K562 (cell line): ENCODE results near the gene ZNF775. TPM values are rescaled to one million over a fixed set of nuclear protein-coding genes. Genes with fewer than 3 reads are reported as not detected.
A peak's percentile ranks its signal among the peaks of the same experiment; 100 is the strongest.

Source experiments
- ATAC-seq: fragments of 200-7000 bp; cut with Tn5 transposase; 3 replicates; pipeline ENCODE4 v1.9.1; 2020; ENCODE audit warnings: moderate library complexity
- BruUV-seq: library from RNA; stranded (reverse); fragments of 400-500 nt; replicated peaks from 2 replicates; lab custom pipeline; 2021; lab: Mats Ljungman, UMichigan
- CTCF ChIA-PET: fragments of 300-600 bp; formaldehyde crosslinking; extraction: SDS; loops from one replicate; lab custom pipeline; 2021; ENCODE audit warnings: low intra/inter-chr PET ratio; lab: Yijun Ruan, JAX
- POLR2A ChIA-PET: fragments of 300-600, 350-650 bp; sonication (Branson Sonifier 250); formaldehyde crosslinking; extraction: SDS; loops from one replicate; lab custom pipeline; 2021; ENCODE audit warnings: antibody characterized with exemption, inconsistent platforms; lab: Yijun Ruan, JAX
- DNase-seq, 4 experiments: peaks; one replicate each; pipeline versions ENCODE4 v3.0.0 to v3.0.0-alpha.2; 2011 to 2018; ENCODE audit warnings: low spot score in 3 of 4, mixed read lengths in 3 of 4; ENCODE audit errors: extremely low read depth in 1 of 4
- FAIRE-seq: peaks from 2 replicates; lab custom pipeline; 2011; peaks lifted over from hg19 to GRCh38; lab: Jason Lieb, UNC
- H2AFZ ChIP-seq: 2 replicates; pipeline ENCODE4 v1.6.0; 2011; ENCODE audit warnings: low read depth, low read length, control low read depth, inconsistent platforms
- H3K27ac ChIP-seq: fragments of 200-600 bp; 3 replicates; pipeline ENCODE4 v1.8.0; 2011; ENCODE audit warnings: low read depth, mild to moderate bottlenecking, control low read depth, inconsistent platforms, low read length, moderate library complexity, mixed read lengths; ENCODE audit errors: extremely low read depth
- H3K27me3 ChIP-seq, 2 experiments: fragments of 300-600 bp in 1 of 2; 2 replicates in 1 of 2; 3 replicates in 1 of 2; pipeline versions ENCODE4 v1.6.0 to v1.8.0; 2011; ENCODE audit warnings: inconsistent platforms in 2 of 2, low read length in 2 of 2, mild to moderate bottlenecking in 1 of 2, mixed read lengths in 1 of 2, moderate library complexity in 1 of 2; ENCODE audit not compliant: control insufficient read depth in 2 of 2, insufficient read depth in 2 of 2
- H3K36me3 ChIP-seq: fragments of 300-600 bp; 3 replicates; pipeline ENCODE4 v1.8.0; 2011; ENCODE audit warnings: mild to moderate bottlenecking, low read length, inconsistent platforms; ENCODE audit not compliant: control insufficient read depth, insufficient read depth
- H3K4me1 ChIP-seq, 2 experiments: fragments of 200-600 bp in 1 of 2; replicated peaks in 1 of 2; 2 replicates in 1 of 2; 3 replicates in 1 of 2; pipeline versions ENCODE4 v1.5.1 to v1.8.0; 2011; ENCODE audit warnings: inconsistent platforms in 2 of 2, low read length in 2 of 2, mild to moderate bottlenecking in 1 of 2, mixed read lengths in 1 of 2, moderate library complexity in 1 of 2; ENCODE audit not compliant: control insufficient read depth in 2 of 2, insufficient read depth in 2 of 2
- H3K4me2 ChIP-seq: 2 replicates; pipeline ENCODE4 v1.6.1; 2011; ENCODE audit warnings: low read length, control low read depth, inconsistent platforms, mixed read lengths; ENCODE audit not compliant: insufficient read depth
- H3K4me3 ChIP-seq: fragments of 200-600 bp; sonication (generic), shearing (Covaris generic); 2 replicates; pipeline ENCODE4 v1.5.1; 2016; ENCODE audit warnings: control low read depth, inconsistent platforms
- H3K79me2 ChIP-seq: fragments of 200-600 bp; 3 replicates; pipeline ENCODE4 v1.8.0; 2011; ENCODE audit warnings: low read length, inconsistent platforms; ENCODE audit not compliant: control insufficient read depth, insufficient read depth
- H3K9ac ChIP-seq, 2 experiments: 2 replicates each; pipeline versions ENCODE4 v1.6.0 to v1.6.1; 2011; ENCODE audit warnings: low read depth in 2 of 2, low read length in 2 of 2, control low read depth in 1 of 2, inconsistent platforms in 1 of 2, mild to moderate bottlenecking in 1 of 2, mixed read lengths in 1 of 2; ENCODE audit not compliant: insufficient read depth in 1 of 2
- H3K9me1 ChIP-seq: one replicate; pipeline ENCODE4 v1.6.0; 2011; ENCODE audit warnings: inconsistent platforms, mild to moderate bottlenecking, low read length, moderate library complexity; ENCODE audit not compliant: control insufficient read depth, insufficient read depth
- H3K9me3 ChIP-seq: replicated peaks from 2 replicates; pipeline ENCODE4 v1.5.1; 2011; ENCODE audit warnings: low read depth, low read length, inconsistent platforms; ENCODE audit not compliant: control insufficient read depth, insufficient read depth
- H4K20me1 ChIP-seq: replicated peaks from 2 replicates; pipeline ENCODE4 v1.6.1; 2011; ENCODE audit warnings: low read length, inconsistent platforms, mixed read lengths; ENCODE audit not compliant: control insufficient read depth, insufficient read depth
- HSF4 ChIP-seq: fragments of 250-450 bp; sonication (Bioruptor Pico); IDR thresholded peaks from 2 replicates; pipeline ENCODE4 v2.1.2; 2022; ENCODE audit warnings: mild to moderate bottlenecking, moderate library complexity, borderline replicate concordance
- JUNB ChIP-seq: fragments of 450-650 bp; formaldehyde crosslinking; conservative IDR thresholded peaks from 2 replicates; pipeline ENCODE4 v1.4.0; 2020; ENCODE audit warnings: mild to moderate bottlenecking
- POLR3G ChIP-seq: IDR thresholded peaks from 2 replicates; pipeline ENCODE4 v1.6.1; 2011; ENCODE audit not compliant: insufficient read length, insufficient replicate concordance; ENCODE audit errors: extremely low read depth
- WGBS: fragments of 100-300 bp; shearing (Covaris generic); methylation state at CpG from one replicate; pipeline ENCODE4 v1.1.6; 2016; ENCODE audit warnings: low coverage, mixed read lengths; ENCODE audit not compliant: insufficient coverage; ENCODE audit errors: missing lambda C conversion rate; 5-methylcytosine and 5-hydroxymethylcytosine counted together
- in situ Hi-C: fragments of 300-500 bp; cut with MboI; formaldehyde crosslinking; loops from 4 replicates; pipeline ENCODE4 v1.15.0; 2018; ENCODE audit warnings: inconsistent platforms, mixed read lengths
- intact Hi-C: fragments of 100-400 bp; cut with micrococcal nuclease; formaldehyde crosslinking; loops from 2 replicates; pipeline ENCODE4 v1.14.2; 2022
- polyA plus RNA-seq, 8 experiments: library from polyadenylated mRNA; depleted of rRNA in 4 of 8; stranded (reverse) in 5 of 8; unstranded in 3 of 8; fragments of >200 nt; fragmentation: Nextera tagmentation in 2 of 8; fragmentation: Illumina TruSeq in 1 of 8; extraction: Ambion mirVana in 2 of 8; extraction: Trizol in 1 of 8; gene quantifications; 2 replicates each; pipeline versions ENCODE4 v1.2.1 to v1.2.3, GENCODE V29; 2011 to 2014; ENCODE audit warnings: inconsistent platforms in 1 of 8, missing spikeins in 1 of 8
- total RNA-seq, 7 experiments: library from RNA; depleted of rRNA in 6 of 7; stranded (reverse); fragments of >200 nt in 6 of 7; fragmentation: Illumina TruSeq in 2 of 7; extraction: Trizol in 2 of 7; gene quantifications; 2 replicates each; pipeline versions ENCODE4 v1.2.1 to v1.2.3, GENCODE V29; 2011 to 2021; ENCODE audit warnings: low replicate concordance in 1 of 7
- TF ChIP-seq, protein P1 (sequence below), 2 experiments: fragments of 450-650 bp in 1 of 2; sonication (generic) in 1 of 2; formaldehyde crosslinking in 1 of 2; IDR thresholded peaks; 2 replicates each; pipeline versions ENCODE4 v1.7.1 to v1.9.0; 2016 to 2022; ENCODE audit warnings: inconsistent platforms in 1 of 2, mild to moderate bottlenecking in 1 of 2, missing genetic modification reagents in 1 of 2
- TF ChIP-seq, protein P2 (sequence below), 3 experiments: IDR thresholded peaks in 2 of 3; conservative IDR thresholded peaks in 1 of 3; 2 replicates each; pipeline ENCODE4 v1.5.1; 2011 to 2012; ENCODE audit warnings: low read length in 3 of 3, mild to moderate bottlenecking in 3 of 3, control low read depth in 2 of 3, improper control_type of control experiment in 1 of 3, inconsistent platforms in 1 of 3, low read depth in 1 of 3, mixed read lengths in 1 of 3, moderate library complexity in 1 of 3; ENCODE audit not compliant: insufficient read depth in 2 of 3
- TF ChIP-seq, protein P3 (sequence below): fragments of 450-650 bp; IDR thresholded peaks from 2 replicates; pipeline ENCODE4 v1.6.1; 2018; ENCODE audit warnings: mild to moderate bottlenecking, low read depth; ENCODE audit not compliant: partially characterized antibody

ZNF775 gene
- total and polyA plus RNA-seq, 9 of the 15 experiments (the other 6 are each of a cell fraction or from before 2014, with no cell fraction given), result 0.04 to 18.7 (median 4.9) TPM

DNA sequence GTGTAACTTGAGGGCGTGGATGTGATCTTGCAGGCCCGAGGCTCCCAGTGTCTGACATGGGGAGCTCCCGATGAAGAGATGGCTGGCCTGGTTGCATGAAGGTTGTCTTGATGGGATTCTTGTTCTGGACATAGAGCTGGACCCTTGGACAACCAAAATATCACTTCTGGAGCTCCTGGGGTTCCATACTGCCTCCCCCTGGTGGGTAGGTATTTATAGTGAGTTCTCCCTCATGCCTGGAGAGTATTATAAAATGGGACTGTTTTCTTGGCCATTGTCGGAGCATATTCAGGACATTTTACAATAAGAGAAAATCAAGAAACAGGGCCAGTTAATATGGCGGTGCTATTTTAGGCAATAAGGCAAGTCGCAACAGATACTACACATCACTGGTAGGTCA, 38.7 kb downstream of the ZNF775 start:
- H2AFZ ChIP-seq, result 0 out of 2 replicates have a peak overlapping the region, but pooled peaks have one; percentile 3
- BruUV-seq, result no TSS peak
- no peaks in the 10 kb centered on the region for H3K27me3 ChIP-seq
- H3K9me1 ChIP-seq, result no peaks in the 10 kb centered on the region
- ChIA-PET POLR2A (interaction anchor here (0.7 to 1.5 kb wide), 6 partner anchors 9 to 105 kb away, joined by 3 to 5 read pairs (median 5); no protein-coding TSS in a partner anchor), CTCF (interaction anchor here (1.2 kb wide), 1 partner anchor 60 kb away, joined by 4 read pairs; no protein-coding TSS in a partner anchor)
- H3K4me3 ChIP-seq, result no peak overlapping the region
- no peak overlapping the region for H3K9ac ChIP-seq
- no peak overlapping the region for H3K4me2 ChIP-seq
- H3K36me3 ChIP-seq, result no peaks in the 10 kb centered on the region
- intact Hi-C loops (no loop called here), in situ Hi-C loops (no loop called here)
- no peak overlapping the region for H3K27ac ChIP-seq
- FAIRE-seq (peak; percentile 79), DNase-seq (peak; percentile 38 to 56 (median 48)), ATAC-seq (peak; percentile 46)
- no peaks in the 10 kb centered on the region for H3K79me2 ChIP-seq
- no peaks in the 10 kb centered on the region for H4K20me1 ChIP-seq
- no peaks in the 10 kb centered on the region for H3K9me3 ChIP-seq
- H3K4me1 ChIP-seq, result peaks cover 7% of the 10 kb centered on the region in 2 experiments; a peak in 3 of 5 replicates
- WGBS, result 65% methylated on average over 6 of the region's 6 CpGs
- no peak for TF ChIP-seq JUNB (CRISPR knock-in tag)
- TF ChIP-seq, protein P1, sequence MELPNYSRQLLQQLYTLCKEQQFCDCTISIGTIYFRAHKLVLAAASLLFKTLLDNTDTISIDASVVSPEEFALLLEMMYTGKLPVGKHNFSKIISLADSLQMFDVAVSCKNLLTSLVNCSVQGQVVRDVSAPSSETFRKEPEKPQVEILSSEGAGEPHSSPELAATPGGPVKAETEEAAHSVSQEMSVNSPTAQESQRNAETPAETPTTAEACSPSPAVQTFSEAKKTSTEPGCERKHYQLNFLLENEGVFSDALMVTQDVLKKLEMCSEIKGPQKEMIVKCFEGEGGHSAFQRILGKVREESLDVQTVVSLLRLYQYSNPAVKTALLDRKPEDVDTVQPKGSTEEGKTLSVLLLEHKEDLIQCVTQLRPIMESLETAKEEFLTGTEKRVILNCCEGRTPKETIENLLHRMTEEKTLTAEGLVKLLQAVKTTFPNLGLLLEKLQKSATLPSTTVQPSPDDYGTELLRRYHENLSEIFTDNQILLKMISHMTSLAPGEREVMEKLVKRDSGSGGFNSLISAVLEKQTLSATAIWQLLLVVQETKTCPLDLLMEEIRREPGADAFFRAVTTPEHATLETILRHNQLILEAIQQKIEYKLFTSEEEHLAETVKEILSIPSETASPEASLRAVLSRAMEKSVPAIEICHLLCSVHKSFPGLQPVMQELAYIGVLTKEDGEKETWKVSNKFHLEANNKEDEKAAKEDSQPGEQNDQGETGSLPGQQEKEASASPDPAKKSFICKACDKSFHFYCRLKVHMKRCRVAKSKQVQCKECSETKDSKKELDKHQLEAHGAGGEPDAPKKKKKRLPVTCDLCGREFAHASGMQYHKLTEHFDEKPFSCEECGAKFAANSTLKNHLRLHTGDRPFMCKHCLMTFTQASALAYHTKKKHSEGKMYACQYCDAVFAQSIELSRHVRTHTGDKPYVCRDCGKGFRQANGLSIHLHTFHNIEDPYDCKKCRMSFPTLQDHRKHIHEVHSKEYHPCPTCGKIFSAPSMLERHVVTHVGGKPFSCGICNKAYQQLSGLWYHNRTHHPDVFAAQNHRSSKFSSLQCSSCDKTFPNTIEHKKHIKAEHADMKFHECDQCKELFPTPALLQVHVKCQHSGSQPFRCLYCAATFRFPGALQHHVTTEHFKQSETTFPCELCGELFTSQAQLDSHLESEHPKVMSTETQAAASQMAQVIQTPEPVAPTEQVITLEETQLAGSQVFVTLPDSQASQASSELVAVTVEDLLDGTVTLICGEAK (IDR thresholded peaks at IDR 0.05), result no peak
- TF ChIP-seq, protein P1 (CRISPR knock-in tag; IDR thresholded peaks at IDR 0.05), result no peak
- no peak for TF ChIP-seq POLR3G
- TF ChIP-seq, protein P2, sequence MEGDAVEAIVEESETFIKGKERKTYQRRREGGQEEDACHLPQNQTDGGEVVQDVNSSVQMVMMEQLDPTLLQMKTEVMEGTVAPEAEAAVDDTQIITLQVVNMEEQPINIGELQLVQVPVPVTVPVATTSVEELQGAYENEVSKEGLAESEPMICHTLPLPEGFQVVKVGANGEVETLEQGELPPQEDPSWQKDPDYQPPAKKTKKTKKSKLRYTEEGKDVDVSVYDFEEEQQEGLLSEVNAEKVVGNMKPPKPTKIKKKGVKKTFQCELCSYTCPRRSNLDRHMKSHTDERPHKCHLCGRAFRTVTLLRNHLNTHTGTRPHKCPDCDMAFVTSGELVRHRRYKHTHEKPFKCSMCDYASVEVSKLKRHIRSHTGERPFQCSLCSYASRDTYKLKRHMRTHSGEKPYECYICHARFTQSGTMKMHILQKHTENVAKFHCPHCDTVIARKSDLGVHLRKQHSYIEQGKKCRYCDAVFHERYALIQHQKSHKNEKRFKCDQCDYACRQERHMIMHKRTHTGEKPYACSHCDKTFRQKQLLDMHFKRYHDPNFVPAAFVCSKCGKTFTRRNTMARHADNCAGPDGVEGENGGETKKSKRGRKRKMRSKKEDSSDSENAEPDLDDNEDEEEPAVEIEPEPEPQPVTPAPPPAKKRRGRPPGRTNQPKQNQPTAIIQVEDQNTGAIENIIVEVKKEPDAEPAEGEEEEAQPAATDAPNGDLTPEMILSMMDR (IDR thresholded peaks at IDR 0.05 in 2 of 3, conservative IDR thresholded peaks at IDR 0.05 in 1 of 3; ENCODE audit: insufficient read depth in 2 of 3, low read depth in 1 of 3, low read length in 3 of 3), result peak; percentile 54 to 66 (median 65)
- TF ChIP-seq HSF4 (CRISPR knock-in tag), result no peak
- TF ChIP-seq, protein P3, sequence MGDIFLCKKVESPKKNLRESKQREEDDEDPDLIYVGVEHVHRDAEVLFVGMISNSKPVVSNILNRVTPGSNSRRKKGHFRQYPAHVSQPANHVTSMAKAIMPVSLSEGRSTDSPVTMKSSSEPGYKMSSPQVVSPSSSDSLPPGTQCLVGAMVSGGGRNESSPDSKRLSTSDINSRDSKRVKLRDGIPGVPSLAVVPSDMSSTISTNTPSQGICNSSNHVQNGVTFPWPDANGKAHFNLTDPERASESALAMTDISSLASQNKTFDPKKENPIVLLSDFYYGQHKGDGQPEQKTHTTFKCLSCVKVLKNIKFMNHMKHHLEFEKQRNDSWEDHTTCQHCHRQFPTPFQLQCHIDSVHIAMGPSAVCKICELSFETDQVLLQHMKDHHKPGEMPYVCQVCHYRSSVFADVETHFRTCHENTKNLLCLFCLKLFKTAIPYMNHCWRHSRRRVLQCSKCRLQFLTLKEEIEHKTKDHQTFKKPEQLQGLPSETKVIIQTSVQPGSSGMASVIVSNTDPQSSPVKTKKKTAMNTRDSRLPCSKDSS, result no peak
